Transverse colon (tissue), 4 donors: ENCODE measurements around the gene OXCT1.

ENCODE experiments used
- EP300 ChIP-seq: sonication (generic); formaldehyde crosslinking; IDR thresholded peaks from one replicate; pipeline ENCODE4 v1.6.1; 2017; ENCODE audit warnings: antibody characterized with exemption, low read depth
- POLR2A ChIP-seq: fragments of 450-650 bp; IDR thresholded peaks from one replicate; pipeline ENCODE4 v1.6.1; 2016; ENCODE audit warnings: antibody characterized with exemption, mild to moderate bottlenecking, moderate library complexity
- POLR2AphosphoS5 ChIP-seq, 3 donors: sonication (generic); formaldehyde crosslinking; IDR thresholded peaks; one replicate each; pipeline ENCODE4 v1.6.1; 2016; ENCODE audit warnings: antibody characterized with exemption in 3 of 3
- TF ChIP-seq, protein P1 (sequence below), 5 experiments: fragments of 200-600 bp in 3 of 5; fragments of 450-650 bp in 2 of 5; sonication (generic) in 3 of 5; IDR thresholded peaks; 1 replicate in 2 of 5; 2 replicates in 3 of 5; pipeline ENCODE4 v1.5.1; 2016 to 2017; ENCODE audit warnings: antibody characterized with exemption in 5 of 5, inconsistent platforms in 3 of 5, mild to moderate bottlenecking in 2 of 5, moderate library complexity in 1 of 5

DNA sequence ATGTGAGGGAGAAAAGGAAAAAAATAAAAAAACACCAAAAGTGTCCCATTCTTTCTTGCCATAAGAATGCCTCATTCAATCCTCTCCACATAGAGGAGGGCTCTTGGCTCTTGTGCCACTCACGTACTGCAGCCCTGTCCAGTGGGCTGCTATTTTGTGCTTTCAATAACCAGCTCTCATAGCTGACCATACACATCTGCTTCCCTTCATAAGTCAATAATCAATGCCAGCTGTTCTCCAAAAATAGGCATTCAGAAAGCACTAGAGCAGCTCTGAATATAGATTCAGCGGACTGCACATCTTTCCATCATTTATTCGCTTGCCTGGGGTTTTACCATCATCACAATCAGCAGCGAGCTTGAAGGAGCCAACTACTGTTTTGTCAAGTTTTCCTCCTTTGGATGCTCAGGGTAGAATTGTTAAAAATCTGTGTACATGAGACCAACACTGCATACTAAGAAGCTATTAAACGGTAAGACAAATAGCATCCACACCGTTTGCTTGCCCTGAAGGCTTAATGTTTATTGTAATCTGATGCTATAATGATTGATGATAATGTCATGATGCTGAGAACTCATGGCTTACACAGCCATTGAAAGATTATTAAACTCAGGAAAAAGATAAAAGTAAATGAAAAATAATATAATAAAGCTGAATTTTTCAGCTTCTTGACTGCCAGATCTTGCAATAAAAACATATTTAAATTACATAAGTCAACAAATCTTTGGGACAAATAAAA lies 80.0 kb downstream of the OXCT1 start:
- TF ChIP-seq POLR2A = no peak
- TF ChIP-seq, protein P1, sequence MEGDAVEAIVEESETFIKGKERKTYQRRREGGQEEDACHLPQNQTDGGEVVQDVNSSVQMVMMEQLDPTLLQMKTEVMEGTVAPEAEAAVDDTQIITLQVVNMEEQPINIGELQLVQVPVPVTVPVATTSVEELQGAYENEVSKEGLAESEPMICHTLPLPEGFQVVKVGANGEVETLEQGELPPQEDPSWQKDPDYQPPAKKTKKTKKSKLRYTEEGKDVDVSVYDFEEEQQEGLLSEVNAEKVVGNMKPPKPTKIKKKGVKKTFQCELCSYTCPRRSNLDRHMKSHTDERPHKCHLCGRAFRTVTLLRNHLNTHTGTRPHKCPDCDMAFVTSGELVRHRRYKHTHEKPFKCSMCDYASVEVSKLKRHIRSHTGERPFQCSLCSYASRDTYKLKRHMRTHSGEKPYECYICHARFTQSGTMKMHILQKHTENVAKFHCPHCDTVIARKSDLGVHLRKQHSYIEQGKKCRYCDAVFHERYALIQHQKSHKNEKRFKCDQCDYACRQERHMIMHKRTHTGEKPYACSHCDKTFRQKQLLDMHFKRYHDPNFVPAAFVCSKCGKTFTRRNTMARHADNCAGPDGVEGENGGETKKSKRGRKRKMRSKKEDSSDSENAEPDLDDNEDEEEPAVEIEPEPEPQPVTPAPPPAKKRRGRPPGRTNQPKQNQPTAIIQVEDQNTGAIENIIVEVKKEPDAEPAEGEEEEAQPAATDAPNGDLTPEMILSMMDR (IDR thresholded peaks at IDR 0.05) = no peak
- TF ChIP-seq EP300 = no peak
- TF ChIP-seq POLR2AphosphoS5 (IDR thresholded peaks at IDR 0.05) = no peak
